Activated naive CD8-positive, alpha-beta T cell treated with anti-CD3 and anti-CD28 coated beads for 36 hours (primary cell): ENCODE results near the gene ATN1. TPM values are rescaled to one million over a fixed set of nuclear protein-coding genes. Genes with fewer than 3 reads are reported as not detected.

Source experiments
- DNase-seq: peaks from one replicate; pipeline ENCODE4 v3.0.0; 2021
- H3K27ac Mint-ChIP-seq: one replicate; pipeline ENCODE4 v1.8.0; 2022; ENCODE audit warnings: mild to moderate bottlenecking, moderate library complexity, mixed read lengths
- H3K27me3 Mint-ChIP-seq: one replicate; pipeline ENCODE4 v1.8.0; 2022; ENCODE audit warnings: mild to moderate bottlenecking, mixed read lengths
- H3K36me3 Mint-ChIP-seq: one replicate; pipeline ENCODE4 v1.8.0; 2021; ENCODE audit warnings: mild to moderate bottlenecking, mixed read lengths
- H3K4me1 Mint-ChIP-seq: one replicate; pipeline ENCODE4 v1.8.0; 2021; ENCODE audit warnings: mixed read lengths
- H3K4me3 Mint-ChIP-seq: one replicate; pipeline ENCODE4 v1.8.0; 2022; ENCODE audit warnings: mild to moderate bottlenecking, moderate library complexity, mixed read lengths
- H3K9me3 Mint-ChIP-seq: one replicate; pipeline ENCODE4 v1.8.0; 2022; ENCODE audit warnings: mixed read lengths
- total RNA-seq, 2 experiments: library from RNA; stranded (reverse); gene quantifications; one replicate each; pipeline ENCODE4 v1.2.3, GENCODE V29; 2021

ATN1 gene
- total RNA-seq, 2 experiments from 2014 or later = 27.6 to 28.5 TPM

DNA sequence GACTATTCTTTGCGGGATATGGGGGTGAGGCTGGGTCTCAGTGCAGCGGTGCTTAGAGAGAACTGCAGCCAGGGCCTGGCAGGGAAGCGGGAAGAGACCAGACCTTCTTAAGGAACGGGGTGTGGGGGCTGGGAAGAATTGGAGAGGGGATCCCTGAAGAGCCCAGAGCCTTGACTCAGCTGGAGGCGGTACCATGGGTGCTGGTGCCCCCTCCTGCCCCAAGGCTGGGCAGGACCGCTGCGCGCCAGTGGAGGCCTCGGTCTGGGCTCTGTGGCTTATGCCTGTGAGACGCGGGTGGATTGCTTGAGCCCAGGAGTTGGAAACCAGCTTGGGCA, 14.5 kb downstream of the ATN1 start:
- peaks cover 22% of the 10 kb centered on the region for H3K36me3 Mint-ChIP-seq
- H3K4me3 Mint-ChIP-seq = no peak overlapping the region
- H3K27me3 Mint-ChIP-seq = peaks cover 4% of the 10 kb centered on the region
- DNase-seq = no peak
- H3K9me3 Mint-ChIP-seq = no peaks in the 10 kb centered on the region
- peak overlapping the region; percentile 93 for H3K27ac Mint-ChIP-seq
- peaks cover 41% of the 10 kb centered on the region for H3K4me1 Mint-ChIP-seq

DNA sequence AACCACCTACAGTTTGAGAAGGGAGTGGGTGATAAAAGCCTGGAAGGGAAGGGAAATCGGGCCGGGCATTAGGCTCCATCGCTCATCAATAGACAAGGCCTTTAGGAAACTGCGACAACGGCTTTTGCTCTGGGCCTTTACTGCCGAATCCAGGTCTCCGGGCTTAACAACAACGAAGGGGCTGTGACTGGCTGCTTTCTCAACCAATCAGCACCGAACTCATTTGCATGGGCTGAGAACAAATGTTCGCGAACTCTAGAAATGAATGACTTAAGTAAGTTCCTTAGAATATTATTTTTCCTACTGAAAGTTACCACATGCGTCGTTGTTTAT, 15.6 kb downstream of the ATN1 start:
- H3K4me1 Mint-ChIP-seq = peaks cover 50% of the 10 kb centered on the region
- peak overlapping the region; percentile 84 for H3K4me3 Mint-ChIP-seq
- H3K27ac Mint-ChIP-seq = peak overlapping the region; percentile 93
- H3K27me3 Mint-ChIP-seq = peaks cover 4% of the 10 kb centered on the region
- H3K36me3 Mint-ChIP-seq = peaks cover 20% of the 10 kb centered on the region
- DNase-seq = peak; percentile 75
- no peaks in the 10 kb centered on the region for H3K9me3 Mint-ChIP-seq

DNA sequence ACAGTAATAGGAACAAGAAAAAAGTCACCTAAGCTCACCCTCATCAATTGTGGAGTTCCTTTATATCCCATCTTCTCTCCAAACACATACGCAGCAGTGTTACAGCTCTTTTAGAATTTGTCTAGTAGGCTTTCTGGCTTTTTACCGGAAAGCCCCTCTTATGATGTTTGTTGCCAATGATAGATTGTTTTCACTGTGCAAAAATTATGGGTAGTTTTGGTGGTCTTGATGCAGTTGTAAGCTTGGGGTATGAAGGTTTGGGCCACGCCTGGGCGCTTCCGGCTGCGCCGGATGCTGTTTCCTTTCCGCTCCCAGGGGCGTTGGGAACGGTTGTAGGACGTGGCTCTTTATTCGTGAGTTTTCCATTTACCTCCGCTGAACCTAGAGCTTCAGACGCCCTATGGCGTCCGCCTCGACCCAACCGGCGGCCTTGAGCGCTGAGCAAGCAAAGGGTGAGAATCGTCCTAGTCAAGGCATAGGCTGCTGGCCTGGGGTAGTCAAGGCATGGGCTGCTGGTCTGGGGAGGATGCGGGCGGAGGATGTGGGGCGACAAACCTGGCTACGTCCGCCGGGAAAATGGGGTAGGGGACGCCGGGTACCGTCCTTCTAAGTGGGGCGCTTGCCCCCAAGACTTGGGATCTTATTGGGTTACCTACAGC, 16.1 kb downstream of the ATN1 start, which contains the start of the genes C12orf57 and RNU7-1:
C12orf57 (plus strand) TSS at position 301 of the 659 bp plus-strand sequence; CDS start at position 401, 100 bp downstream.
RNU7-1 (plus strand) TSS at position 95 of the 659 bp plus-strand sequence.
- peaks cover 20% of the 10 kb centered on the region for H3K36me3 Mint-ChIP-seq
- H3K4me3 Mint-ChIP-seq = peak within 1 kb of the TSS; percentile 84
- H3K9me3 Mint-ChIP-seq = no peaks in the 10 kb centered on the region
- peaks cover 53% of the 10 kb centered on the region for H3K4me1 Mint-ChIP-seq
- DNase-seq = peak; percentile 89
- H3K27ac Mint-ChIP-seq = peak within 1 kb of the TSS; percentile 93
- H3K27me3 Mint-ChIP-seq = peaks cover 4% of the 10 kb centered on the region

DNA sequence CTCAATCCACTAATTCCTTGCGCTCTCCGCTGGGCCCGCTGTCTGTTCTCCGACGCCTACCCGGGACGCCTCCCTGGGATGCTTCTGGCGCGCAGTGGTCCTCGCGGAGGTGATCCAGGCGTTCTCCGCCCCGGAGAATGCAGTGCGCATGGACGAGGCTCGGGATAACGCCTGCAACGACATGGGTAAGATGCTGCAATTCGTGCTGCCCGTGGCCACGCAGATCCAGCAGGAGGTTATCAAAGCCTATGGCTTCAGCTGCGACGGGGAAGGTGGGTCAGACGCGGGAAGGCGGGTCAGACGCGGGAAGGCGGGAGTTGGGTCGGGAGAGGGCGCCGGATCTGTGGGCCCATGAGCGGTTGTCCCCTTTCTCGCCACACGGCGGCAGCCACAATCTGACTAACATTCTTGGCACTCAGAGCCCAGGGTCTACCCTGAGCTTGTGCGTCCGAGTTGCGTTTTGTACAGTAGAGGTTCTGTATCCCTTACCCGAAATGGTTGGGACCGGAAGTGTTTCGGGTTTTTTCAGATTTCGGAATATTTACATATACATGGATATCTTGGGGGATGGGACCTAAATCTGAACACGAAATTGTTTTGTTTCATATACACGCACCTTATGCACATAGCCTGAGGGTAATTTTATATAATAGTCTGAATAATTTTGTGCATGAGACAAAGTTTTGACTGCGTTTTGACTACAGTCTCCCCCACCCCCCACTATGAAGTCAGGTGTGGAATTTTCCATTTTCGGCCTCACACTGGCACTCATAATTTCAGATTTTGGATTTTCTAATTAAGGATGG, 16.8 kb downstream of the ATN1 start:
- Mint-ChIP-seq H3K4me1 (peaks cover 54% of the 10 kb centered on the region), H3K4me3 (peak overlapping the region; percentile 84), H3K9me3 (no peaks in the 10 kb centered on the region), H3K27me3 (peaks cover 4% of the 10 kb centered on the region), H3K36me3 (peaks cover 15% of the 10 kb centered on the region), H3K27ac (peak overlapping the region; percentile 93)
- DNase-seq = peak; percentile 90

DNA sequence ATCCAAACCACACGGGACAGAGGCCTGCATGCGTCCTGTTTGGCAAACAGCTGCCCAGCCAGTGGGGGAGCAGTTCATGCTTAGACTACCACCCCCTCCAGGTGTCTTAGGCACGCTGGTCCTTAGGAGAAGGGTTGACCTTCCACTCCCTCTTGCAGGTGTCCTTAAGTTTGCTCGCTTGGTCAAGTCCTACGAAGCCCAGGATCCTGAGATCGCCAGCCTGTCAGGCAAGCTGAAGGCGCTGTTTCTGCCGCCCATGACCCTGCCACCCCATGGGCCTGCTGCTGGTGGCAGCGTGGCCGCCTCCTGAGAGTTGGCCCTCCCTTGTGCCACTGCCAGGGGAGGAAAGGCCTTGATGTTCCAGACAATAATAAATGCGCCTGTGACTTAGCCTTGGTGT, 17.9 kb downstream of the ATN1 start:
- H3K9me3 Mint-ChIP-seq = no peaks in the 10 kb centered on the region
- peaks cover 14% of the 10 kb centered on the region for H3K36me3 Mint-ChIP-seq
- H3K27ac Mint-ChIP-seq = peak overlapping the region; percentile 93
- H3K4me1 Mint-ChIP-seq = peaks cover 63% of the 10 kb centered on the region
- DNase-seq = no peak
- H3K4me3 Mint-ChIP-seq = peak overlapping the region; percentile 84
- peaks cover 4% of the 10 kb centered on the region for H3K27me3 Mint-ChIP-seq

DNA sequence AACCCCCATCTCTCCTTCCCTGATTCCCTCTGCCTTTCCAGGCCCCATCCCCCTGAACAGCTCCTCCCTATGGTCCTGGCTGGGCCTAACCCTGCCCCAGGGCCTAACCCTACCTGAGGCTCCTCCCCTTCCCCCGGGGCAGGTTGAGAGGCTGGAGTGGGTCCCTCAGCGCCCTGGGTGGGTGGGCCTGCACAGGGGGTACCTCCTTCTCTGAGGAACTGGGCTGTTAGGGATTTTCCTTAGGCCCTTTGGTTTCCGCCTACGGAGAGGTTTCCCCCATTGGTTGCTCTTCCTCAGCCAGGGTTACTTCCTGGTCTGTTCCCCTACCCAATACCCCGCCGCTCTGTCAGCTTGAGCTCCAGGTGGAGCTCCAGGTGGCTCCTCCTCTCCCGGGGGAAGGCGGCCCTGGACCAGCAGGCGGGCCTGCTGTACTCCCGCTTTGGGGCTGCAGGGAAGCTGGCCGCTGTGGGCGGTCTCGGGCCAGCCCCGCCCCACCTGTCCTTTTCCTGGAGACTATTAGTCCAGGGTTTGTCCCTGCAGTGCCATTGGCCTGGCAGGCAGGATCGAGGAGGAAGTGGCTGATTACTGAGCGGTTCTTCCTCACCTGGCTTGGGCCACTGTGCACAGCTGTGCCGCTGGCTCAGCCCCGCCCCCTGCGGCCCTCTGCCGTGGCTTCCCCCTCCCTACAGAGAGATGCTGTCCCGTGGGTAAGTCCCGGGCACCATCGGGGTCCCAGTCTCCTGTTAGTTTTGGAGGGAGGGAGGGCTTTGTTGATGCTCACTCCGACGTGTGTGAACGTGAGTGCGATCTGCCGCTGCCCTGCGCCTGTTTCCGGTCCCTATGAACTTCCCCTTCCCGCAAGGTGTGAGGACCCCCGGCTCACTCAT, 18.5 kb downstream of the ATN1 start:
- Mint-ChIP-seq H3K27ac (peak overlapping the region; percentile 93), H3K4me1 (peaks cover 65% of the 10 kb centered on the region), H3K4me3 (peak overlapping the region; percentile 84), H3K36me3 (peaks cover 14% of the 10 kb centered on the region), H3K27me3 (peaks cover 4% of the 10 kb centered on the region), H3K9me3 (no peaks in the 10 kb centered on the region)
- peak; percentile 80 for DNase-seq

DNA sequence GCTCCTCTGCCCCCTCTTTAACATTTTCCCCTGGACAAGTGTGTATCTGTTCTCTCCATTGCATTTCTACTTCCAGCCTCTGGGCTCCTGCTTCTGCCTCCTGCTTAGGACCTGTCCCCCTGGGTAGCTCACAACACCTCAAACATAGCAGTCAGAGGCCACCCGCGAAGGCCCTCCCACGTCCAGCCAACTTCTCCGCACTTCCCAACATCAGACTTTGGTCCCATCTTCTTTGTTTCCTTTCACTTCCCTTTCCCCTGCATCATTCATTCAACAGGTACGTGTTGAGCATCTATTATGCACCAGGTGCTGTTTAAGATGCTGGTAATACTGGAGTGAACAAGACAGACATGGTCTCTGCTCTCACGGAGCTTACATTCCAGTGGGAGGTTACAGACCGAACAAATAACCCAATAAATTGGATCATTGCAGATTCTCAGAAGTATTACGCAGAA, 19.2 kb downstream of the ATN1 start:
- Mint-ChIP-seq H3K27me3 (peaks cover 4% of the 10 kb centered on the region), H3K36me3 (peaks cover 18% of the 10 kb centered on the region), H3K4me3 (peak overlapping the region; percentile 84), H3K9me3 (no peaks in the 10 kb centered on the region), H3K27ac (peak overlapping the region; percentile 93), H3K4me1 (peaks cover 65% of the 10 kb centered on the region)
- DNase-seq = no peak

DNA sequence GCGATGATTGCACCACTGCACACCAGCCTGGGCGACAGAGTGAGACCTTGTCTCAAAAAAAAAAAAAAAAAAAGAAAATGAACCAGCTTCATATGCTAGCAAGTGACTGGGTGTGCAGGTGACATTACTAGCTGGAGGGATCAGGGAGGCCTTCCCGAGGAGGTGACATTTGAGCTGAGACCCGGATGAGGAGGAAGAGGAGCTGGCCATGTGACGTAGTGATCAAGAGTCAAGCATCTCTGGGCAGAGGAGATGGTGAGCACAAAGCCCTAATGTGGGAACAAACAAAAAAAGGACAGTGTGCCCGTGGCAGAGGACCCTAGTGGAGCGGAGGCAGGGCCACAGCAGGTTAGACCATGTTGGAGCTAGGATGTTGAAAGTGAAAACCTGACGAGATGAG, 19.9 kb downstream of the ATN1 start:
- Mint-ChIP-seq H3K4me1 (peaks cover 59% of the 10 kb centered on the region), H3K9me3 (no peaks in the 10 kb centered on the region), H3K27ac (peak overlapping the region; percentile 93), H3K27me3 (peaks cover 4% of the 10 kb centered on the region), H3K4me3 (peak overlapping the region; percentile 84), H3K36me3 (peaks cover 22% of the 10 kb centered on the region)
- DNase-seq = no peak

DNA sequence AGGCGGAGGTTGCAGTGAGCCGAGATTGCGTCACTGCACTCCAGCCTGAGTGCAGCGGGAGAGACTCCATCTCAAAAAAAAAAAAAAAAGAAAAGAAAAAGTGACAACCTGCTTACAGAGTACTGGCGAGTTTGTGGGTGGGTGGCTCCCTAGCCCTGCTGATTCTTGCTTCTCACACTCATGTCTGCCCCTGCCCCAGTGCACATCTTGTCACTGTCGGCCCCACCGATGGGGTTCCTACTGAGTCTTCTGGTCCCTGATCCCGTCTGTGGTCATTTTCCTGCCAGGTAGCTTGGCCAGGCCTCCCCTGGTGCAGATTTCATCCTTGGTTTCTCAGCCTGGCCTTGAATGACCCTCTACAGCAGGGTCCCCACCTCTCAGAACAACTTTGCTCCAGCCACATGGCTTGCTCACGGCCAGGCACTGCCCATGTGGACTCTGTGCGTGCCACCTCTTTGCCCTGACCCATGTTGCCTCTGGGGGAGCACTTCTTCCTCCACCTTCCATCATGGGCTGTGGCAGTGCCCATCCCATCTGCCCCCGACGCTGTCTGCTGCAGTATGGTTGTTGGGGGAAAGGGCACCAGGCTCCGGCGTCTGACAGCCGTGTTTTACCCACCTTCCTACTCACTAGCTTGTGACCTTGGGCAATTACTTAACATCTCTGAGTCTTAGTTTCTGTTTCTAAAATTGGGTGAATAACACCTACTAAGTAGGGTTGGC, 21.3 kb downstream of the ATN1 start:
- no peak for DNase-seq
- H3K4me3 Mint-ChIP-seq = peak overlapping the region; percentile 100
- H3K4me1 Mint-ChIP-seq = peaks cover 61% of the 10 kb centered on the region
- peak overlapping the region; percentile 93 for H3K27ac Mint-ChIP-seq
- no peaks in the 10 kb centered on the region for H3K9me3 Mint-ChIP-seq
- H3K36me3 Mint-ChIP-seq = peaks cover 36% of the 10 kb centered on the region
- H3K27me3 Mint-ChIP-seq = peaks cover 5% of the 10 kb centered on the region

DNA sequence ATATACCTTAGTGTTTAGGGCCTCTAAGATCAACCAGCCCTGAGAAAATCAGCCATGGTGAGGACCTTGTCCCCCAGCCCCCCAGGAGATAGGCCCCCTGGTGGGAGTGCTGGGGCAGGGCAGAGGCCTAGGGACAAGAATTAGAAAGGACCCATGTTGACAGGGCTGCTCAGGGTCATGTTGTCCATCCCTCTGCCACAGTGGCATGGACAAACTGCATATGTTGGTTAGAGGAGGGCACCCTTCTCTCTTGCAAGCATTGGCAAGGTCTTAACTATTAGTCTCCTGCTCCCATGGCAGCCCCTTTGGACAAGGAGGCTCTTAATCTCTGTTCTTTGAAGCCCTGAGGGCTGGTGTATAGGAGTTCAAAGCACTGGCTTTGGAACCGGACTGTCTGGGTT, 22.6 kb downstream of the ATN1 start:
- no peak for DNase-seq
- Mint-ChIP-seq H3K4me3 (peak overlapping the region; percentile 100), H3K36me3 (peaks cover 46% of the 10 kb centered on the region), H3K9me3 (no peaks in the 10 kb centered on the region), H3K27ac (peak overlapping the region; percentile 93), H3K4me1 (peaks cover 66% of the 10 kb centered on the region), H3K27me3 (peaks cover 4% of the 10 kb centered on the region)

DNA sequence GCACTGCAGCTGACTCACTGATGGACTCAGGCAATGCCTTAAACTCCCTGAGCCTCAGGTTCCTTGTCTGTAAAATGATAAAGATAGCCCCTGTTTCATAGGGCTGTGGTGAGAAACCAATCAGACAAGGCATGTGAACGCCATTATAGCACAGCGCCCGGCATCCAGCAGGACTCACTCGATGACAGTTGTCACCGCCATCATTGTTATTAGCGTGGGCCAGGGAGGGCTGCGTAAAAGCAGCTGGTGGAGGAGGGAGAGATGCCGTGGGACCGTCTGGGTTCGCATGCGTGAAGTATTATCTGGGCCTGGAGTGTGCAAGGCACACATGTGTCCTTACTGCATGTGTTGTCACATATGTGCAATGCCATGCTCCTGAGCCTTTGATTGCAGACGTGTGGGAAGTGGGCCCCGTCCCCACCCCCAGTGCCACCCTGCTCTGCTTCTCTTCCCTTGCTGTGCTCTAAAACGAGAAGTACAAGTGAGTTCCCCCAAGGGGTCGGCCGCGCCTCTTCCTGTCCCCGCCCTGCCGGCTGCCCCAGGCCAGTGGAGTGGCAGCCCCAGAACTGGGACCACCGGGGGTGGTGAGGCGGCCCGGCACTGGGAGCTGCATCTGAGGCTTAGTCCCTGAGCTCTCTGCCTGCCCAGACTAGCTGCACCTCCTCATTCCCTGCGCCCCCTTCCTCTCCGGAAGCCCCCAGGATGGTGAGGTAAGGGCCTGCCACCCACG, 23.2 kb downstream of the ATN1 start, which contains the start of gene PTPN6:
PTPN6 (plus strand) TSS at position 546 of the 730 bp plus-strand sequence; CDS start at position 703, 157 bp downstream.
- peaks cover 4% of the 10 kb centered on the region for H3K27me3 Mint-ChIP-seq
- no peaks in the 10 kb centered on the region for H3K9me3 Mint-ChIP-seq
- peak within 1 kb of the TSS; percentile 93 for H3K27ac Mint-ChIP-seq
- peaks cover 66% of the 10 kb centered on the region for H3K4me1 Mint-ChIP-seq
- H3K36me3 Mint-ChIP-seq = peaks cover 46% of the 10 kb centered on the region
- peak; percentile 79 for DNase-seq
- peak within 1 kb of the TSS; percentile 100 for H3K4me3 Mint-ChIP-seq

DNA sequence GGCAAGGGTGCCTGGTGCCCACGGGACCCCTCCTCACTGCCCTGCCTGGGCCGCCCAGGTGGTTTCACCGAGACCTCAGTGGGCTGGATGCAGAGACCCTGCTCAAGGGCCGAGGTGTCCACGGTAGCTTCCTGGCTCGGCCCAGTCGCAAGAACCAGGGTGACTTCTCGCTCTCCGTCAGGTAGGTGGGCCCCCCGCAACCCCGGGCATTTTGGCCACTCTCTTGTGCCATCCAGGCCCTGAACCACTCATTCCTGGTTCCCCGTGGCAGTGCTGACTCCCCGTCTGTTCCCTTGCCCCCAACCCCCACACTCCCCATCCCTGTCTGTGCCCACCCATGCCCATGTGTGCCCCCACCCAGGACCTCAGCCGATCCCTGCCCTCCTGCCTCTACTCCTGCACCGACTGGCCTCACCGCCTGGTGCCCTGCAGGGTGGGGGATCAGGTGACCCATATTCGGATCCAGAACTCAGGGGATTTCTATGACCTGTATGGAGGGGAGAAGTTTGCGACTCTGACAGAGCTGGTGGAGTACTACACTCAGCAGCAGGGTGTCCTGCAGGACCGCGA, 23.9 kb downstream of the ATN1 start:
- Mint-ChIP-seq H3K4me3 (peak overlapping the region; percentile 100), H3K36me3 (peaks cover 51% of the 10 kb centered on the region), H3K27me3 (peaks cover 4% of the 10 kb centered on the region), H3K9me3 (no peaks in the 10 kb centered on the region), H3K4me1 (peaks cover 70% of the 10 kb centered on the region), H3K27ac (peak overlapping the region; percentile 93)
- no peak for DNase-seq

DNA sequence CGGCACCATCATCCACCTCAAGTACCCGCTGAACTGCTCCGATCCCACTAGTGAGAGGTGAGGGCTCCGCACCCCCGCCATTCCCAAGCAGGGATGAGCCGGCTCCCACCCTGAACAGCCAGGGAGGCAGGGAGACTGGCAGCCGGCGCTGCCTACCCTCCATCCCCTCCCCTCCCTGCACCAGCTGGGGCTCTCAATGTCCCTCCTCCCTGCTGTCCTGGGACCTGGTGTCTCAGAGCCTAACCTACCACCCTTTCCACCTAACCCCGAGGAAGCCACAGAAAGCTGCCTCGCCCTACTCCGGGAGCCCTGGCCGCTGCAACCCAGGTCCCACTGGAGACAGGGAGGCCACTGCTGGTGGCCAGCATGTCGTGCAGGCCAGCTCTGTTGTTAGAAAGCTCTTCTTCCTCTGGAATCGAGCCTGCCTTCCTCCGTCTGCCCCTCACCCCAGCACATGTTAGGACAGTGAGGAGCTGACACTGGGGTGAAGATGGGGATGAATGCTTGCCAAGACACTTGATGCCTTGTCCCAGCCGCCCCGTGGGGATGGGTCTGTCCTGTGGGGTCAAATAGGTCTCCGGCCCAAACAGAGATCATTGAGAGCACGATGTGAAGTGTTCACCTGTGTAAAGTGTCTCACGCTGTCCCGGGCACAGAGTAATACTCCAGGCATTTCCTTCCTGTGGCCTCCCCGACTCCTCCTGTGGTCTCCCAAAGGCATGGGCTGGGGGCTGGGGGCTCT, 24.5 kb downstream of the ATN1 start:
- no peak for DNase-seq
- Mint-ChIP-seq H3K9me3 (no peaks in the 10 kb centered on the region), H3K27ac (peak overlapping the region; percentile 93), H3K4me3 (peak overlapping the region; percentile 100), H3K27me3 (peaks cover 4% of the 10 kb centered on the region), H3K36me3 (peaks cover 58% of the 10 kb centered on the region), H3K4me1 (peaks cover 71% of the 10 kb centered on the region)
